ENCODE results near the gene STPG4. TPM values are rescaled to one million over a fixed set of nuclear protein-coding genes. Genes with fewer than 3 reads are reported as not detected.
A peak's percentile ranks its signal among the peaks of the same experiment; 100 is the strongest.
"Not testable (repeated sequence)": the region's sequence is repeated elsewhere in the genome, so short reads cannot be mapped to it uniquely, and the experiment has no call there.

STPG4 gene
- total and polyA plus RNA-seq, 2 experiments from 2014 or later, result not detected

GRCh38 chr2:47112665-47113435 is 42.3 kb downstream of the STPG4 start:
- Histone ChIP-seq H3K27ac (no peak overlapping the region), H3K9ac (no peak overlapping the region), H3K4me3 (no peak overlapping the region), H3K9me2 (ENCODE audit: insufficient read depth) (no peaks in the 10 kb centered on the region), H3K4me1 (ENCODE audit: insufficient read depth) (peaks cover 6% of the 10 kb centered on the region; the same call in 1 of the 2 replicates), H3K4me2 (ENCODE audit: unreplicated experiment) (no peak overlapping the region), H3F3A (ENCODE audit: insufficient read depth) (peaks cover 7% of the 10 kb centered on the region; the same call in 1 of the 2 replicates), H2AFZ (no peak overlapping the region), H3K27me3 (replicated peaks; ENCODE audit: insufficient read depth) (no peaks in the 10 kb centered on the region), H3K79me2 (ENCODE audit: insufficient read depth) (no peaks in the 10 kb centered on the region), H3K36me3 (ENCODE audit: low read depth) (no peaks in the 10 kb centered on the region), H4K20me1 (ENCODE audit: insufficient read depth) (no peaks in the 10 kb centered on the region), H3K9me3 (ENCODE audit: low read depth) (no peaks in the 10 kb centered on the region)
- TF ChIP-seq EZH2phosphoT487 (IDR thresholded peaks at IDR 0.05; ENCODE audit: insufficient read depth, low read depth), result no peak
- TF ChIP-seq EZH2 (IDR thresholded peaks at IDR 0.05; ENCODE audit: insufficient read depth, poor library complexity, severe bottlenecking), result no peak
- in situ Hi-C loops (cut with MboI), result no loop called here
- 70 to 77% methylated on average over 5 of the region's 5 CpGs for WGBS, 2 experiments (ENCODE audit: low coverage in 1 of 2, low lambda C conversion rate in 2 of 2, missing lambda C conversion rate in 2 of 2)
- no peak for DNase-seq

GRCh38 chr2:47109680-47110079 is 45.4 kb downstream of the STPG4 start:
- Histone ChIP-seq H3K27me3 (replicated peaks; ENCODE audit: insufficient read depth) (no peaks in the 10 kb centered on the region), H3F3A (ENCODE audit: insufficient read depth) (peaks cover 7% of the 10 kb centered on the region; the same call in 1 of the 2 replicates), H3K4me1 (ENCODE audit: insufficient read depth) (peaks cover 6% of the 10 kb centered on the region; the same call in 1 of the 2 replicates), H3K9ac (0 out of 2 replicates have a peak overlapping the region, but pooled peaks have one; percentile 1), H2AFZ (peak overlapping the region; percentile 33), H3K9me2 (ENCODE audit: insufficient read depth) (no peaks in the 10 kb centered on the region), H3K4me2 (ENCODE audit: unreplicated experiment) (no peak overlapping the region), H3K36me3 (ENCODE audit: low read depth) (no peaks in the 10 kb centered on the region), H3K27ac (no peak overlapping the region), H3K79me2 (ENCODE audit: insufficient read depth) (no peaks in the 10 kb centered on the region), H4K20me1 (ENCODE audit: insufficient read depth) (no peaks in the 10 kb centered on the region), H3K9me3 (ENCODE audit: low read depth) (no peaks in the 10 kb centered on the region), H3K4me3 (no peak overlapping the region)
- whole genome bisulfite sequencing, 2 experiments (ENCODE audit: low coverage in 1 of 2, low lambda C conversion rate in 2 of 2, missing lambda C conversion rate in 2 of 2), result 21 to 29% methylated on average over 5 of the region's 5 CpGs
- in situ Hi-C loops (cut with MboI), result no loop called here
- DNase-seq, result no peak
- no peak for TF ChIP-seq EZH2 (IDR thresholded peaks at IDR 0.05; ENCODE audit: insufficient read depth, poor library complexity, severe bottlenecking)

GRCh38 chr2:47109007-47109375 is 46.1 kb downstream of the STPG4 start:
- Histone ChIP-seq H3K4me3 (no peak overlapping the region), H3K27me3 (replicated peaks; ENCODE audit: insufficient read depth) (no peaks in the 10 kb centered on the region), H2AFZ (0 out of 2 replicates have a peak overlapping the region, but pooled peaks have one; percentile 33), H3K9ac (no peak overlapping the region), H4K20me1 (ENCODE audit: insufficient read depth) (no peaks in the 10 kb centered on the region), H3K4me1 (ENCODE audit: insufficient read depth) (peaks cover 6% of the 10 kb centered on the region; the same call in 1 of the 2 replicates), H3K79me2 (ENCODE audit: insufficient read depth) (no peaks in the 10 kb centered on the region), H3K36me3 (ENCODE audit: low read depth) (no peaks in the 10 kb centered on the region), H3F3A (ENCODE audit: insufficient read depth) (peaks cover 7% of the 10 kb centered on the region; the same call in 1 of the 2 replicates), H3K9me3 (ENCODE audit: low read depth) (no peaks in the 10 kb centered on the region), H3K27ac (no peak overlapping the region), H3K9me2 (ENCODE audit: insufficient read depth) (no peaks in the 10 kb centered on the region), H3K4me2 (ENCODE audit: unreplicated experiment) (no peak overlapping the region)
- TF ChIP-seq EZH2 (IDR thresholded peaks at IDR 0.05; ENCODE audit: insufficient read depth, poor library complexity, severe bottlenecking) (no peak), EZH2phosphoT487 (IDR thresholded peaks at IDR 0.05; ENCODE audit: insufficient read depth, low read depth) (no peak)
- DNase-seq, result peak; percentile 48
- WGBS, 2 experiments (ENCODE audit: low coverage in 1 of 2, low lambda C conversion rate in 2 of 2, missing lambda C conversion rate in 2 of 2), result 41 to 50% methylated on average over 4 of the region's 4 CpGs
- in situ Hi-C loops (cut with MboI), result no loop called here

- H3K9me2 ChIP-seq (ENCODE audit: insufficient read depth); H3K9ac ChIP-seq; H3K27me3 ChIP-seq (replicated peaks; ENCODE audit: insufficient read depth); H3K27ac ChIP-seq; H3K79me2 ChIP-seq (ENCODE audit: insufficient read depth); H4K20me1 ChIP-seq (ENCODE audit: insufficient read depth); in situ Hi-C loops (cut with MboI); H2AFZ ChIP-seq; H3F3A ChIP-seq (ENCODE audit: insufficient read depth); H3K9me3 ChIP-seq (ENCODE audit: low read depth); DNase-seq; H3K4me3 ChIP-seq; H3K4me1 ChIP-seq (ENCODE audit: insufficient read depth); H3K4me2 ChIP-seq (ENCODE audit: unreplicated experiment); H3K36me3 ChIP-seq (ENCODE audit: low read depth): not testable (repeated sequence)
- WGBS, 2 experiments (ENCODE audit: low coverage in 1 of 2, low lambda C conversion rate in 2 of 2, missing lambda C conversion rate in 2 of 2), result 86 to 87% methylated on average over 18 to 19 of the region's 19 CpGs
Measured at GRCh38 chr2:47108267-47109006, 46.7 kb downstream of the STPG4 start.

- H3F3A ChIP-seq (ENCODE audit: insufficient read depth); H3K36me3 ChIP-seq (ENCODE audit: low read depth); H4K20me1 ChIP-seq (ENCODE audit: insufficient read depth); H3K9me3 ChIP-seq (ENCODE audit: low read depth); H3K27me3 ChIP-seq (replicated peaks; ENCODE audit: insufficient read depth); H3K27ac ChIP-seq; H3K4me2 ChIP-seq (ENCODE audit: unreplicated experiment); H3K4me3 ChIP-seq; H3K9me2 ChIP-seq (ENCODE audit: insufficient read depth); in situ Hi-C loops (cut with MboI); DNase-seq; H3K9ac ChIP-seq; H2AFZ ChIP-seq; H3K79me2 ChIP-seq (ENCODE audit: insufficient read depth); H3K4me1 ChIP-seq (ENCODE audit: insufficient read depth): not testable (repeated sequence)
- 97 to 98% methylated on average over 13 to 14 of the region's 21 CpGs for WGBS, 2 experiments (ENCODE audit: low coverage in 1 of 2, low lambda C conversion rate in 2 of 2, missing lambda C conversion rate in 2 of 2)
Measured at GRCh38 chr2:47107201-47107600, 47.9 kb downstream of the STPG4 start.

- H3K27ac ChIP-seq; H3K27me3 ChIP-seq (replicated peaks; ENCODE audit: insufficient read depth); H3K4me2 ChIP-seq (ENCODE audit: unreplicated experiment); H3K9ac ChIP-seq; H3K9me2 ChIP-seq (ENCODE audit: insufficient read depth); in situ Hi-C loops (cut with MboI); H3K4me3 ChIP-seq; H3K79me2 ChIP-seq (ENCODE audit: insufficient read depth); H4K20me1 ChIP-seq (ENCODE audit: insufficient read depth); DNase-seq; H3K36me3 ChIP-seq (ENCODE audit: low read depth); H2AFZ ChIP-seq; H3F3A ChIP-seq (ENCODE audit: insufficient read depth); H3K9me3 ChIP-seq (ENCODE audit: low read depth); H3K4me1 ChIP-seq (ENCODE audit: insufficient read depth): not testable (repeated sequence)
- WGBS, 2 experiments (ENCODE audit: low coverage in 1 of 2, low lambda C conversion rate in 2 of 2, missing lambda C conversion rate in 2 of 2), result 97 to 98% methylated on average over 3 of the region's 4 CpGs
Measured at GRCh38 chr2:47106231-47106630, 48.9 kb downstream of the STPG4 start.

All from GM23248 (cell line).